ENCODE results near the gene MINDY4.

MINDY4 gene

DNA sequence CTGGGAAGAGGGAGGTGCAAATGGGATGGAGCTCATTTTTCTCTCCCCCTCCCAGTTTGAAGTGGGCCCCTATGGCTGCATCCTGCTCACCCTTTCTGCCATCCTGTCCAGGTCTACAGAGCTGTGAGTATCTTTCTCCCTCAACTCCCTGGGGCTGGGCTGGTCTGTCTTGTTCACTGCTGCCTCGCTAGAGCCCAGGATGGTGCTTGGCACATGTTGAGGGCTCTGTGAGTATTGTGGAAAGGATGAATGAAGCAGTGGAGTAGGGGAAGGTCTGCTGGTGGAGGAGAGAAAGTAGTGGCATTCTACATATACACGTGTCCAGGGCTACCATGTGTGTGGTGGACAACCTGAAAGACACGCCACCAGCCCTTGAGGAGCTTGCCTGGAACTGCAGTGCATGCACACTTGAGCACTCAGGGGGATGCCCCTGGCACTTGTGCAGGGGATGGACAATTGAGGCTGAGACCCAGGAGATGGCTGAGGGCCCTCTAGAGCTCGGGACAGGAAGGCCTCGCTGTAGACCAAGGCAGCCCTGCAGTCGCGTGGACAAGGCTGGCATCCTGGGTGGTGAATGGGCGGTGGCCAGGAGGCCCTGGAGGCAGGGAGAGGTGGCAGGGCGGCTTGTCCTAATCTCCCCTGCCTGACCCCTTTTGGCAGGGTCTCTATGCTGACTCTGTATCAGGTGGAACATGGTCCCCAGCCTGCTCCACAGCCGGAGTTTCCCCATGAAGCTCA is 88.2 kb downstream of the MINDY4 start:
- DNase-seq: no peak

GRCh38 chr7:30859940-30860496 is 88.8 kb downstream of the MINDY4 start:
- DNase-seq: no peak

DNA sequence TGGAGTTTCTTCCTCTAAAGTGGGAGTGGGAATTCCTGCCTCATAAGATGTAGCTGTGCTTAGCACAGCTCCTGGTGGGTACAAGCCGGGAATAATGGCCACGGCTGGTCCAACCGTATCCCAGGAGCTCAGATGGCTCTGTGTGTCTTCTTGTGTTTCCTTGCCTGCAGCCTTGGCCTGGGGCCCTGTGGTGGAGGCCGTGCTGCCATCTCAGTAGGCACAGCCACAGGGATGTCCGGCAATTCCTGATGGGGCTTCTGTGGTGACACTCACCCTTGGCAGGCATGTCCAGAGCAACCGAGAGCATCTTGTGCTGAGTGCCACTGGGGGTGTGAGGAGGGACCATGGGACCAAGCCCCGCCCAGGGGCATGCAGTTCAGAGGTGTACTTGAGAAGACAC is 90.4 kb downstream of the MINDY4 start:
- no peak for DNase-seq

- DNase-seq: no peak
Measured at GRCh38 chr7:30862995-30863705, 91.9 kb downstream of the MINDY4 start.

DNA sequence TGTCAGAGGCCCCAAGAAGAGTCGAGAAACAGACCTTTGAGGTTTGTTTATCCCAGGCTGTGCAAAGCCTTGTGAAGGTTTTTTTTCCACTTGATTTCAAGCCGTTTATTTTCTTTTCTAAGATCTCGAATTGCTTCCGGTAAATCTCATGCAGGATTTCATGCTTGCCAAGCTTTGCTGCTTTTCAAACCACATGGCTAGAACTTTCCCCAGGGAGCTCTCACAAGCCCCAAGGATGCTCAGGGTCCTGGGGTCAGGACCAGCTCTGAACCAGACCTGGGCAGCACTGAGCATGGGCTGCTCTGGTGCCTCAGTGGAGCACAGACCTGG is 92.5 kb downstream of the MINDY4 start:
- DNase-seq: no peak

DNA sequence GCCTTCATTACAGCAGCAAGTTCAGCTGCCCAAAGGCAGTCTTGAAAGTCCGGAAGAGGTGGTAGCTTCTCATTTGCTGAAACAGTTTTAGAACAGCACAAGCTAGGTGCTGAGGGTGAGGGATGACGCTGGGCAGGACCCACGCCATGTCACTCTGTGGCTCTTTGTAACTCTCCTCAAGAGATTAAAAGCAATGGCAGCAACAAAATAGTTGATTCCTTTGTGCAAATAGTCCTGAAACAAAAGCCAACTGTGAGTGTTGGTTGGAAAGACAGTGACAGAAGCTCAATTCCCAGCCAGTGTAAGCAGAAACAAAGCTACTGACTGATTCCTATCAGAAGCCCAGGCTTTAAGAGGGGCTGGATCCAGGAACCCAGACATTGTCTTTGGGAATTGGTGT is 92.9 kb downstream of the MINDY4 start:
- no peak for DNase-seq

DNA sequence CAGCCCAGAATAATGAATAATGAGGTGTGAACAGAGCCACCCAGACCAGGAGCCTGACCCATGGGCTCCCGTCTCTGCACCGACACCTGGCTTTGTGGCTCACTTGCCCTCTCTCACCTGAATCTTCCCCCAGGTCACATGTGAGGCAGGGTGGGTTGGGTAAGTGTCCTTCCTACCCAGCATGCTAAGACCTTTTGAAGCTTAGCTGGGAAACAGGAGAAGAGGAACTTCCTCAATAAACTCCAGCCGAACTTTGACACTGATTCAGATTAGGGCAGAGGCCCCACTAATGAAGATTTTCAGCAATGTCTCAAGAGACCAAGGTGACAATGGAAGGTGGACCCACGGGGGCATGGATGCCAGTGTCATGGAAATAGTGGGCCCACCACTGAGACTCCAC is 93.9 kb downstream of the MINDY4 start:
- no peak for DNase-seq

- DNase-seq: no peak
Measured at GRCh38 chr7:30865821-30866220, 94.6 kb downstream of the MINDY4 start.

DNA sequence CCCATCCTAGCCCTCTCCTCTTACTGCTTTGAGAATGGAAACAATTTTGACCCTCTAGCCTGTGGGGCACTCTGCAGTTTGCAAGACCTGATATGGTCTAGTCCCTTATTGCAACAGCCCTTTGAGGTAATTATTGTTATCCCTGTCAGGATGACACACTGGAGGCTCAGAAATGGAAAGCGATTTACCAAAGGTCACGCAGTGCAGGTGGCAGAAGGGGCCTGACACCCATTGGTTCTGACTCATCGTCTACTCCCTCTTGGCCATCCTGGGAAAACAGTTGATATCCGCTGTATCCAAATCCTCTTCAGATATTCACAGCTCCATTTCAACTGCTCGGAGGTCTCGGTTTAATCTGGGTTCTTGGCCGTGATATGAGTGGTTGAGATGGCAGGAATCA is 95.7 kb downstream of the MINDY4 start:
- DNase-seq: no peak

DNA sequence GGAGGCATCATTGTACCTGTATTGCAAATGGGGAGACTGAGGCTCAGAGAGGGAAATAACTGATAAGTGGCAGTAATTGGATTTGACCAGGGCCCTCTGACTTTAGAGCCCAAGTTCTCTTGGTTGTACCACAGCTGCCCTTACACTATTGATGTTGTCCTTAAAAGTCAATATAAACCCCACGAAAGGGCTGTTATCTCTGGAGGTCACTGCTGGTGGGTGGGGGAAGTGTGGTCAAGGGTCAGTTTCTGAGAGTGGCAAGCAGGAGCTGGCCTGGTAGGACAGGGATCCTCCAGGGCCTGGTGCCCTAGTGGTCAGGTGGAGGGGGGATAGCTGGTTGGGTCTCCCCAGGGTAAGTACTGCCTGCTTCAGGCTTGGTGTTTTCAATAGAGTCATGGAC is 96.3 kb downstream of the MINDY4 start:
- DNase-seq: no peak

DNA sequence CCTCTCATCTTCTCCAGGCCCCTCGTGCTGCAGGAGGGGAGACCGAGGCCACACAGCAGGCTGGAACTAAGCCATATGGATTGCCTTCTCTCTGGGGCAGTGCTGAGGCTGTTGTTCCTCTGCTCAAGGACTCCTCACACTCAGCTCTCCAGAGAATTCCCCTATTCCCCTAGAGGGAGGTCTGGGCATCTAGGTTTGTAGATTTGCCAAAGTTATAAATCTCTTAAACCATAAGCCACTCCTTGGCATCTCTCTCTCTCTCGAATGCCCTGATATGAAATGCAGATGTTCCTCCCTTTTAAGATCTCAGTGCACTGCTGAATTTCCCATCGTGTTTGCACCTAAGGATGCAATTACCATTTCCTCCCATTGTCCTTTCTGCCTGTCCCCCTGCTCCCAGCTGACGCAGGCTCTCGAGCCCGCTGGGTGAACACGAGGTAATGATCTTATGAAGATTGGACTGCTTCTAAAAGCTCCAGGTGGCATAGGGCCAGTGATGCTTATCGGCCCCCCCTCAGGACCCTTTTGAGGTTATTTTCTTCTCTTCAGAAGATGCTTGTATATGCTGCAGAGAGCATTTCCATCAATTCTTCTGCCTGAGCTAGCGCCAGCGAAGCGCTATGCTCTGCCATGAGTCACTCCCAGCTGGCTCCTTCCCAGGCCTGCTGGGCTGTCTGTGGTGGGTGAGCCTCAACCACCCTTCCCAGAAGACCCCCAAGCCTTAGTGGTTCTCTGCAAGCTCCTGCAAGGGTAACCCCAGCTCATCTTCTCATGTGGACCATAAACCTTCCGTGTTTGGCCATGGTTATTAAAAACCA is 98.8 kb downstream of the MINDY4 start:
- no peak for DNase-seq

DNA sequence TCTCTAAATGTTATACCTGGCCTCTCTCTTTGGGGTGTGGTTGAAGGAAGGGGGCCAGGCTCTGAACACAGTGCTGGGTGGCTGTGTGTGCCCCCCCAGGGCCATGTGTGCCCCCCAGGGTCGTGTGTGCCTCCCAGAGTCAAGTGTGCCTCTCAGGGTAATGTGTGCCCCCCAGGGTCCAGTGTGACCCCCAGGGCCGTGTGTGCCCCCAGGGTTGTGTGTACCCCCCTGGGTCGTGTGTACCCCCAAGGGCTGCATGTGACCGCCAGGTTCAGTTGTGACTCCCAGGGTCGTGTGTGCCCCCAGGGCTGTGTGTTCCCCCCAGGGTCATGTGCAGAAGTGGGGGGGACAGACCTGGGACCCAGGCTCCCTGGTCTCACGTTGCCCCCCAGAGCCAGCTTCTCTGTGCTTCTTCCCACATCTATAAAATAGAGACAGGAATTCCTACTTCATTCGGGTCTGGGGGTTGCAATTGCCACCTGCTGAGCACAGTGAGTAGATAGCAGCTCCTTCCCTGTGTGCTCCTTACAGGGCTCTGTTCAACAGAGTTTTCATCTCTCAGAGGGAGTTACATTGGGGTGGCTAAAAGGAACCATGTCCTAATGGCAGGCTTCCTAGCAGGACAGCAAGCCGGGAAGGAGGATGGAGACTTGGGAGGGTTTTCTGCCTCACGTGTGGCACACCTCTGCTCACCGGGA is 99.8 kb downstream of the MINDY4 start:
- DNase-seq: no peak

DNA sequence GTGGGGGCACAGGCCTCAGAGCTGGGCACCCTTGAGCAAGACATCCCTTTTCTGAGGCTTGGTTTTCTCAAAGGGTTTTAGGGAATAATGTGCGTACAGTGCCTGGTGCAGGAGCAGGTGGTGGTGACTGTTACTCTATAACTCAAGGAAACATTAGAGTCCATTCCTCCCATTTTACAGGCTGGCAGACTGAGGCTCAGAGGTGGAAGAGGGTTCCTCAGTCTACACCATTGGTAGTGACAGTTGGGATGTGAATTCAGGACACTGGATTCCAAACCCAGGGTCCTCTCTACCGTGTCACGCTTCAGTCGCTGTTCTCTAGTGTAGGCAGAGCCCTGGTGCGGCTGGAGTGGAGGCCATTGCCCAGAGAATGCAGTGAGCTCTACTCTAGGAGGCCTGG is 100.4 kb downstream of the MINDY4 start:
- DNase-seq: no peak

- DNase-seq: no peak
Measured at GRCh38 chr7:30873207-30873606, 102.0 kb downstream of the MINDY4 start.

DNA sequence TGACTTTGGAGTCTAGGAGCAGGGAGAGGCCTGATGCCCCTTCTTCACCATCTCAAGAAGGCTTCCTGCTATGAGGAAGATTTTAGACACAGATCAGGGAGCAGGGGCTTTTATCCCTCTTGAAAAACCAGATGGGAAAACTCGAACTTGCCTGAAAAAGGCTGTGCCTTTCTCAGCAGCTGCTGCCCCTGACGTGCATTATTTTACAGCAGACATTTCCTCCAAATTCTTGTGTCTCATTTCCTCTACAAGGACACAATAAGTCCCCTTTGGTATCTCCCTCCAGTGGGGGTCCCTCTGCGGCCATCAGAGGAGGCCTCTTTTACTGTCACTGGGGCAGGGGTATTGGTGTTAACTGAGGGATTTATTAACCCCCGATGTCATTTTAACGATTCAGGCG is 102.4 kb downstream of the MINDY4 start:
- no peak for DNase-seq

DNA sequence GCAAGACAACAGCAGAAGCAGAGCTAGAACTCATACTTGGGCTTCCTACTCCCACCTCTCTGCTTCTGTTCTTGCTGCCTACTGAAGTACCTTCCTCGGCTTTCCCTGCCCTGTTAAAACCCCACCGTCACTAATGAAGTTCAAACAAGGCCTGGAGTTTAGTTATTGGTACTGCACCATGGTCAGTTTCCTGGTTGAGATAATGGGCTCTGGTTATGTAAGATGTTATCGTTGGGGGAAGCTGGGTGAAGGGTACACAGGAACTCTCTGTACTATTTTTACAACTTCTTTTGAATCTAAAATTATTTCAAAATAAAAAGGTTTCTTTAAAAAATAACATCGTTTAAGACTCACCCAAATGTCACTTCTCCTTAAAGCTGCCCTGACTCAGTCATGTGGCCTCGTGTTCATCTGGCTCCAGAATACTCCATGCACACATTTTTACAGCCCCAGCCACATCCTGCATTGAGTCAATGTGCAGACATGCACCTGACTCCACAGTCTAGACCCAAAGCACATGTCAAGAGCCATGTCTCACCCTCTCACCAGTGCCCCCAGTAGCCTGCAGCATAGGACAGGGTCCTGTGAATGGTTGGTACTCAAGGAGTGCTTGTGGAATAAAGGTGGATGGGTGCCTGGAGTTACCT is 103.6 kb downstream of the MINDY4 start:
- DNase-seq: no peak

- DNase-seq: no peak
Measured at GRCh38 chr7:30877015-30877769, 106.0 kb downstream of the MINDY4 start.

DNA sequence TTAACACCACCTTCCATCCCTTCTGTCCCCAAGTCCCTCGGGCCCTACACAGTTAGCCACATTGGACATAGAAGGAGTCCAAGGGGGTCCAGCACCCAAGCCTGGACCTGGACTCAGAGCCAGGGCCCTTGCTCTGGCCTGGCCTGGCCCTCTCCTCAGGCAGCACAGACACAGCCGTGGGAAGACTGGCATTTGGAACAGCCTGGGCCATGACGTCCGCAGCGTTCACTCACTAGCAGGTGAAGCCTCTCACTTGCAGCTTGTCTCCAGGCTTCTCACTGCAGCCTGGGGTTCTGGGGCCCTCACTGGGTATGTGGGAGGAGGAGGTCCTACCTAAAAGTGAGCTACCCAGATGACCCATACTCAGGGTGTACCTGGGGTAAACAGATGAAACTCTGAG is 106.8 kb downstream of the MINDY4 start:
- no peak for DNase-seq

DNA sequence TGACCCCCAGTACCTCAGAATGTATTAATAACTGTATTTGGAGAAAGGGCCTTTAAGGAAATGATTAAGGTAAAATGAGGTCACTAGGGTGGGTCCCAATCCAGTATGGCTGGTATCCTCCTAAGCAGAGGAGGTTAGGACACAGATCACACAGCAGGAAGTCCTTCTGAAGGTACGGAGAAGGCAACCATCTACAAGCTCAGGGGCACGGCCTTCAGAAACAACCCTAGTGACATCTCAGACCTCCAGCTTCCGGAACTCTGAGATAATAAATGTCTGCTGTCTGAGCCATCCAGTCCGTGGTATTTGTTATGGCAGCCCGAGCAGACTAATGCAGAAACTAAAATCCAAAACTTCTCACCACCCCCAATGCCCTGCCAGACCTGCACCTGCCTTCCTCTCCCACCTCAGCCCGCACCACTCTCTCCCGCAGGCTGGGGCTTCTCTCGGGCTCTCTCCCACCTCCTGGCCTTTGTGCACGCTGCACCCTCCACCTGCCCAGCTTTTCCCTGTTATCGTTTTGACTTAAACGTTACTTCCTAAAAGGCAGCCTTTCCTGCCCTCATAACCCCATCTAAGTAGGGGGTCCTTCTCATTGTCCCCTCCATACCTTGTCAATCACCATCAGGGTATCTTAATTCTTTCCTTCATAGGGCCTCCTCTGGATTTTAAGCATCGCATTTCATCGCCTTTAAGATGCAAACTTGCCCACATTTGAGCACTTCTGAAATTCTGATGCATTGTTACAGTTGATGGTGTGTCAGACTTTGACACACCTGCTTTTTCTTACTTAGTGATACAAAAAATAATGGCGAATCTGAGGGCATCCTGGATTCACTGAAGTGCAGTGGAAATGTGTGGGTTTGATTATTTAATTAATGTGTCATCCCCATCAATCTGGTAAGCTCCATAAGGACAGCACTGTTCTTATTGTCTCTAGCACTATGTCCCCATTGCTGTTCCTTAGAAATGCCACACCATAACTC is 108.2 kb downstream of the MINDY4 start:
- no peak for DNase-seq

GRCh38 chr7:30880125-30880720 is 109.0 kb downstream of the MINDY4 start:
- no peak for DNase-seq

Measured in CD4-positive, alpha-beta T cell treated with Interleukin-4 for 1 hour (primary cell).